ENCODE results near the gene GNB1L. TPM values are rescaled to one million over a fixed set of nuclear protein-coding genes. Genes with fewer than 3 reads are reported as not detected.

The GNB1L gene
- total RNA-seq, 4 donors from 2014 or later, result 4.8 to 8.7 (median 7.4) TPM

GRCh38 chr22:19789828-19790227 is 64.8 kb downstream of the GNB1L start:
- Histone ChIP-seq H3K4me1 (no peaks in the 10 kb centered on the region), H3K27me3 (no peaks in the 10 kb centered on the region), H3K9me3 (peaks cover 0 to 26% (median 0%) of the 10 kb centered on the region in 3 donors), H3K4me3 (no peak overlapping the region), H3K27ac (no peak overlapping the region), H3K36me3 (peaks cover 0 to 32% of the 10 kb centered on the region in 2 donors)
- ATAC-seq, result no peak
- WGBS, 2 donors (ENCODE audit: low coverage in 1 of 2), result 80 to 96% methylated on average over 5 to 6 of the region's 6 CpGs
- TF ChIP-seq CTCF (IDR thresholded peaks at IDR 0.05), result no peak
- TF ChIP-seq EP300 (IDR thresholded peaks at IDR 0.05), result no peak
- no peak for TF ChIP-seq POLR2AphosphoS5 (IDR thresholded peaks at IDR 0.05)
- no peak for TF ChIP-seq POLR2A (IDR thresholded peaks at IDR 0.05)

GRCh38 chr22:19789406-19789805 is 65.3 kb downstream of the GNB1L start:
- Histone ChIP-seq H3K36me3 (peaks cover 0 to 32% of the 10 kb centered on the region in 2 donors), H3K9me3 (peaks cover 0 to 26% (median 0%) of the 10 kb centered on the region in 3 donors), H3K27me3 (peaks cover 4% of the 10 kb centered on the region), H3K27ac (no peak overlapping the region), H3K4me3 (no peak overlapping the region), H3K4me1 (no peaks in the 10 kb centered on the region)
- no peak for ATAC-seq
- TF ChIP-seq POLR2A (IDR thresholded peaks at IDR 0.05) (no peak), POLR2AphosphoS5 (IDR thresholded peaks at IDR 0.05) (no peak), EP300 (IDR thresholded peaks at IDR 0.05) (no peak), CTCF (IDR thresholded peaks at IDR 0.05) (no peak)
- WGBS, 2 donors (ENCODE audit: low coverage in 1 of 2), result no CpG with 5 or more reads among the region's 16 CpGs

DNA sequence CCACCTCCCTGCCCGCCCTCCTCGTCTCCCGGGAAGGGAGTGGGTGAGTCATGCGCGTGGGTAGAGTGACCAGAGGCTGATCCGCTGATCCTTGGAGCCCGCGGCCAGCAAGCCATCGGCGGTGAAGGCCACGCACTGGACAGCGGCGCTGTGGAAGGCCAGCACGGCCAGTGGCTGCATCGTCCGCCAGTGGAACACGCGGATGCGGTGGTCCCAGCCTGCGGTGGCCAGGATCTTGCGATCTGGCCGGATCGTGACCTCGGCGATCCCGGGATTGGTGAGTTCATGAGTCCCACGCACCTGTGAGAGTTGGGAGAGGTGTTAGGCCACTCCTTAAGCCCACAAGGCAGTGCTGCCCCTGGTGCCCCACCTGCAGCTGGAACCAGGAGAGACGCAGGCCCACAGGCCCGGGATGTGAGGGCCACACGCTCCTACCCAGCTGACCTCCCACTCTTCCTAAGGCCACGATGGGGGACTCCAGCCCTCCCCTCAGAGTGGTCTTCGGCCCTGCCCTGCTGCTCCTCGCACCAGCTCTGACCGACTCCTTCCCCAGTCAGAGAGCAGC is 65.9 kb downstream of the GNB1L start:
- Histone ChIP-seq H3K4me1 (no peaks in the 10 kb centered on the region), H3K27ac (no peak overlapping the region), H3K9me3 (peaks cover 0 to 23% (median 0%) of the 10 kb centered on the region in 3 donors), H3K27me3 (peaks cover 11% of the 10 kb centered on the region), H3K4me3 (no peak overlapping the region), H3K36me3 (peaks cover 0 to 32% of the 10 kb centered on the region in 2 donors)
- no peak for ATAC-seq
- TF ChIP-seq POLR2A (IDR thresholded peaks at IDR 0.05) (no peak), POLR2AphosphoS5 (IDR thresholded peaks at IDR 0.05) (no peak)
- no CpG with 5 or more reads among the region's 34 CpGs for WGBS, 2 donors (ENCODE audit: low coverage in 1 of 2)

DNA sequence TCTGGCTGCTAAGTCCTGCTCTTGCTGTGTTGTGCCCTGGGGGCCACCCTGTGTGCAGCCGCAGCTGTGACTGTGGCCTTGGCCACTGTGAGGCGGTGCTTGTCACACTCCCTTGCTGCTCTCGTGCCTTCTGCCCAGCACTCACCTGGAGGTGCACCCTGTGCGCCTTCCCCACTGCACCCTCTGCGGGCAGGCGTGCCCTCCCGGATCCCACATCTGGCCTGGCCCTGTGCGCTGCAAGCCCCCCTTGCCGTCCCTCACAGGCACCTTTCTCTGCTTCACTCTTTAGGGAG is 66.9 kb downstream of the GNB1L start:
- no peak for ATAC-seq
- Histone ChIP-seq H3K27ac (no peak overlapping the region), H3K4me3 (no peak overlapping the region), H3K36me3 (peaks cover 0 to 31% of the 10 kb centered on the region in 2 donors), H3K9me3 (peaks cover 0 to 15% (median 0%) of the 10 kb centered on the region in 3 donors), H3K4me1 (no peaks in the 10 kb centered on the region), H3K27me3 (peaks cover 20% of the 10 kb centered on the region)
- WGBS, 2 donors (ENCODE audit: low coverage in 1 of 2), result no CpG with 5 or more reads among the region's 9 CpGs
- TF ChIP-seq POLR2A (IDR thresholded peaks at IDR 0.05) (no peak), CTCF (IDR thresholded peaks at IDR 0.05) (no peak), POLR2AphosphoS5 (IDR thresholded peaks at IDR 0.05) (no peak), EP300 (IDR thresholded peaks at IDR 0.05) (no peak)

DNA sequence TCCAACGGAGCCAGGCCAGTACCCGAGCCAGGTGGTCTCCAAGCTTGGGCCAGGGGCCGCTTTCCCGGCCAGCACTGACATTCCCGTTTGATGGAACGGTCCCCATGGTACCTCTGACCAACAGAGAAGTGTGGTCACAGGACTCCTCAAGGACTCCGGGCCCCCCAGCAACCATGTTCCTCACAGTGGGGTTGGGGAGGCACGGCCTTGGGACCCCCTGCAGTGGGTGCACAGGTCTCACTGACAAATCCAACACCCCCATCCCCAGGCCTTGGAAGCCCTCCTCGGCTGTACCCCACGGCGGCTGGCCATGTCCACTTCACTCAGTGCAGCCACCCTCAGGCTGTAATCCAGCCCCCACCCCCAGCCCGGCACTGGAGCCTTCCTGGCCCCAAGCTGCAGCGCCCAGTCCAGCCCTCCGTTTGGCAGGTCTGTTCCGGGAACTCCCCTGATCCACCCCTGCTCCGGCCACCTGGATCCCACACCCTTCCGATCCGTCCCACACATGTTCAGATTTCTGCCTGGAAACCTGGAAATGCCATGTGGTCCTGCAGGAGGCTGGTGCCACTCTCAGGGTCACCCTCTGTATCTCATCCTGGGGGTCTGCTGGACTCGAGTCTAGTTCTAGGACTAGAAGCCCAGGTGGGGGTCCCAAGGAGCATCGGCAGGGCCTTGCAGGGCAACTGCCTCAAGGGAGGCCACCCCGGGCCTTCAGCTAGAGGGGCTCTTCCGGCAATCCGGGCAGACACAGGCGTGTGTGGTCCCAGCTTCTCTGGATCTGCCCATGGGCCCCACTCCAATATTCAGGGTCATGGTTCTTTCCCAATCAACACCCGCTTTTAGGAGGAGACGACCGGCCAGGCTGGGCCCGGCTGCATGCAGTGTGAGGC is 67.5 kb downstream of the GNB1L start:
- 100% methylated on average over 1 of the region's 28 CpGs; no CpG with 5 or more reads in 1 of the 2 donors for WGBS, 2 donors (ENCODE audit: low coverage in 1 of 2)
- Histone ChIP-seq H3K9me3 (peaks cover 0 to 15% (median 0%) of the 10 kb centered on the region in 3 donors), H3K27ac (no peak overlapping the region), H3K4me1 (no peaks in the 10 kb centered on the region), H3K36me3 (peaks cover 0 to 25% of the 10 kb centered on the region in 2 donors), H3K27me3 (peaks cover 26% of the 10 kb centered on the region), H3K4me3 (no peak overlapping the region)
- TF ChIP-seq EP300 (IDR thresholded peaks at IDR 0.05) (no peak), POLR2AphosphoS5 (IDR thresholded peaks at IDR 0.05) (no peak), CTCF (IDR thresholded peaks at IDR 0.05) (no peak), POLR2A (IDR thresholded peaks at IDR 0.05) (no peak)
- ATAC-seq, result no peak

Measured in gastroesophageal sphincter (tissue), 4 donors.